ENCODE data around the gene ABLIM1. TPM values are rescaled to one million over a fixed set of nuclear protein-coding genes. Genes with fewer than 3 reads are reported as not detected.

ABLIM1 gene
- total and polyA plus RNA-seq, 2 experiments from 2014 or later, result 21.9 to 45.1 TPM

GRCh38 chr10:114687459-114687858, 29.4 kb upstream of the ABLIM1 start (continued):
- no peak for TF ChIP-seq ZNF462 (CRISPR knock-in tag; IDR thresholded peaks at IDR 0.05)

DNA sequence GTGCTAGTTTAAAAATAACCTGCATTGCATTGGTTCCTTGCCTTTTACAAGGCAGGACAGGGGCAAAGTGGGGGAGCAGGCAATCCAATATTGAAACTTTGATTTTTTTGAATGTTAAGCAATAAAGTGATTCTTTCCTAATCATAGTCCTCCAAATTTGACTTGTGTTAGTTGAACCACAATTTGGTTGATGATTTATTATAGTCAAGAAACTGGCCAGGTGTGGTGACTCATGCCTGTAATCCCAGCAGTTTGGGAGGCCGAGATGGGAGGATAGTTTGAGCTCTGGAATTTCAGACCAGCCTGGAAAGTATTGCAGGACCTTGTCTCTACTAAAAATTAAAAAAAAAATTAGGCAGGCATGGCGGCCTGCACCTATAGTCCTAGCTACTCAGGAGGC, 27.9 kb upstream of the ABLIM1 start:
- 0 out of 2 replicates have a peak, but pooled peaks cover under 1% of the 10 kb centered on the region for H3K4me1 ChIP-seq (ENCODE audit: insufficient read depth)
- Mint-ChIP-seq H3K9me3 (no peaks in the 10 kb centered on the region), H3K4me3 (no peak overlapping the region), H3K36me3 (ENCODE audit: low read depth) (no peaks in the 10 kb centered on the region), H3K4me1 (peaks cover 6% of the 10 kb centered on the region), H3K27ac (no peak overlapping the region), H3K27me3 (ENCODE audit: insufficient read depth, low read depth, poor library complexity) (peaks cover 6% of the 10 kb centered on the region)
- no peaks in the 10 kb centered on the region for H3K79me2 ChIP-seq (replicated peaks; ENCODE audit: insufficient read depth)
- H3K27me3 ChIP-seq (ENCODE audit: insufficient read depth), result no peaks in the 10 kb centered on the region
- no peak overlapping the region; the same call in 1 of the 2 replicates for H3K27ac ChIP-seq (ENCODE audit: low read depth)
- TF ChIP-seq ZNF114 (CRISPR knock-in tag; IDR thresholded peaks at IDR 0.05) (no peak), EZH2phosphoT487 (IDR thresholded peaks at IDR 0.05; ENCODE audit: unreplicated experiment) (no peak), CREB1 (CRISPR knock-in tag; IDR thresholded peaks at IDR 0.05; ENCODE audit: low read depth) (no peak)
- no peak overlapping the region for H3K4me3 ChIP-seq
- ATAC-seq (no peak), DNase-seq (ENCODE audit: low spot score) (no peak)
- no peak overlapping the region for H3K4me2 ChIP-seq
- H2AFZ ChIP-seq, result no peak overlapping the region
- no peaks in the 10 kb centered on the region for H3F3A ChIP-seq (replicated peaks; ENCODE audit: low read depth)
- H4K20me1 ChIP-seq (replicated peaks; ENCODE audit: insufficient read depth), result no peaks in the 10 kb centered on the region
- H3K9me2 ChIP-seq (ENCODE audit: insufficient read depth), result no peaks in the 10 kb centered on the region
- no peaks in the 10 kb centered on the region for H3K36me3 ChIP-seq (ENCODE audit: insufficient read depth)

DNA sequence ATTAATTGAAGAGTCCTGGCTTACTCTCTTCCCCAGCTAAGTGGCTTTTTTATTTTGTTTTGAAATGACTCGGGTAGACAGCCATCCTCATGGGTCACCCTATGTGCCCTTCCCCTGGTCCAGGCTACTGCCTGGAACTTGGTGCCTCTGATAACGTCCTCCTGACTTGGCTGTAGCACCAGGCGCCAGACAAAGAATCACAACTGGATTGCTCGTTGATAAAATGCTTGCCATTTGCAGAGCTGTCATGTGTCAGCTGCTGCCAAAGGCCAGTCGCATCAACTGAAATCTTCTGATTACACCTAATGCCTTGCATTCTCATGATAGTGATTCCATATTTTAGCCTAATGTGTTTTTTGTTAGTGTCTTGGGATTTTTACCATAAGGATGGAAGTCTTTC, 27.4 kb upstream of the ABLIM1 start:
- no peak overlapping the region for H2AFZ ChIP-seq
- no peaks in the 10 kb centered on the region for H3K79me2 ChIP-seq (replicated peaks; ENCODE audit: insufficient read depth)
- H3K4me1 ChIP-seq (ENCODE audit: insufficient read depth), result no peaks in the 10 kb centered on the region
- no peaks in the 10 kb centered on the region for H3K27me3 ChIP-seq (ENCODE audit: insufficient read depth)
- H3F3A ChIP-seq (replicated peaks; ENCODE audit: low read depth), result no peaks in the 10 kb centered on the region
- no peaks in the 10 kb centered on the region for H3K36me3 ChIP-seq (ENCODE audit: insufficient read depth)
- H3K9me3 Mint-ChIP-seq, result no peaks in the 10 kb centered on the region
- H3K27ac ChIP-seq (ENCODE audit: low read depth), result no peak overlapping the region; the same call in 1 of the 2 replicates
- H3K36me3 Mint-ChIP-seq (ENCODE audit: low read depth), result no peaks in the 10 kb centered on the region
- ATAC-seq (no peak), DNase-seq (ENCODE audit: low spot score) (no peak)
- H3K4me1 Mint-ChIP-seq, result peaks cover 6% of the 10 kb centered on the region
- H4K20me1 ChIP-seq (replicated peaks; ENCODE audit: insufficient read depth), result no peaks in the 10 kb centered on the region
- H3K27me3 Mint-ChIP-seq (ENCODE audit: insufficient read depth, low read depth, poor library complexity), result peaks cover 6% of the 10 kb centered on the region
- H3K27ac Mint-ChIP-seq, result no peak overlapping the region
- H3K9me2 ChIP-seq (ENCODE audit: insufficient read depth), result no peaks in the 10 kb centered on the region
- H3K4me2 ChIP-seq, result no peak overlapping the region
- no peak overlapping the region for H3K4me3 ChIP-seq
- no peak overlapping the region for H3K4me3 Mint-ChIP-seq
- TF ChIP-seq, protein P1, sequence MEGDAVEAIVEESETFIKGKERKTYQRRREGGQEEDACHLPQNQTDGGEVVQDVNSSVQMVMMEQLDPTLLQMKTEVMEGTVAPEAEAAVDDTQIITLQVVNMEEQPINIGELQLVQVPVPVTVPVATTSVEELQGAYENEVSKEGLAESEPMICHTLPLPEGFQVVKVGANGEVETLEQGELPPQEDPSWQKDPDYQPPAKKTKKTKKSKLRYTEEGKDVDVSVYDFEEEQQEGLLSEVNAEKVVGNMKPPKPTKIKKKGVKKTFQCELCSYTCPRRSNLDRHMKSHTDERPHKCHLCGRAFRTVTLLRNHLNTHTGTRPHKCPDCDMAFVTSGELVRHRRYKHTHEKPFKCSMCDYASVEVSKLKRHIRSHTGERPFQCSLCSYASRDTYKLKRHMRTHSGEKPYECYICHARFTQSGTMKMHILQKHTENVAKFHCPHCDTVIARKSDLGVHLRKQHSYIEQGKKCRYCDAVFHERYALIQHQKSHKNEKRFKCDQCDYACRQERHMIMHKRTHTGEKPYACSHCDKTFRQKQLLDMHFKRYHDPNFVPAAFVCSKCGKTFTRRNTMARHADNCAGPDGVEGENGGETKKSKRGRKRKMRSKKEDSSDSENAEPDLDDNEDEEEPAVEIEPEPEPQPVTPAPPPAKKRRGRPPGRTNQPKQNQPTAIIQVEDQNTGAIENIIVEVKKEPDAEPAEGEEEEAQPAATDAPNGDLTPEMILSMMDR (conservative IDR thresholded peaks at IDR 0.05; ENCODE audit: low read depth in 2 of 2), result no peak
- TF ChIP-seq POLR2AphosphoS5 (IDR thresholded peaks at IDR 0.05; ENCODE audit: low read depth) (no peak), CREB1 (CRISPR knock-in tag; IDR thresholded peaks at IDR 0.05; ENCODE audit: low read depth) (no peak), ZNF331 (CRISPR knock-in tag; IDR thresholded peaks at IDR 0.05; ENCODE audit: low read depth) (no peak), ETS1 (IDR thresholded peaks at IDR 0.05) (no peak), EZH2phosphoT487 (IDR thresholded peaks at IDR 0.05; ENCODE audit: unreplicated experiment) (no peak), NANOG (IDR thresholded peaks at IDR 0.05; ENCODE audit: borderline replicate concordance) (no peak)
